Epithelial cell of prostate (primary cell): ENCODE results near the gene STK31.
A peak's percentile ranks its signal among the peaks of the same experiment; 100 is the strongest.
"Not testable (repeated sequence)": the region's sequence is repeated elsewhere in the genome, so short reads cannot be mapped to it uniquely, and the experiment has no call there.

Experiments used
- DNase-seq: peaks from one replicate; pipeline ENCODE4 v3.0.0-alpha.2; 2011; ENCODE audit warnings: low read depth, low spot score
- H3K27ac ChIP-seq: fragments of 450-650 bp; 2 replicates; pipeline ENCODE4 v1.5.1; 2017; ENCODE audit warnings: mild to moderate bottlenecking

Gene STK31

DNA sequence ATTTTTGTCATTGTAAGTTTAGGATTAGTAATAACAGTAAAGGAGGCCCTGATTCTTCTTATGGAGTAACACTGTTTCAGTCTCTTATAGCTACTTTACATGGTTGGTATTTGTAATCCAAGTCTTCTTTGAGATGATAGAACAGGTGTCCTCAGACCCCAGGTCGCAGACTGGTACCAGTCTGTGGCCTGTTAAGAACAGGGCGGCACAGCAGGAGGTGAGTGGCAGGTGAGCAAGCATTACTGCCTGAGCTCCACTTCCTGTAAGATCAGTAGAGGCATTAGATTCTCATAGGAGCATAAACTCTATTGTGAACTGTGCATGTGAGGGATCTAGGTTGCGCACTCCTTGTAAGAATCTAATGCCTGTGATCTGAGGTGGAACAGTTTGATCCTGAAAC lies 77.3 kb downstream of the STK31 start:
- DNase-seq, result no peak
- no peak overlapping the region for H3K27ac ChIP-seq

DNA sequence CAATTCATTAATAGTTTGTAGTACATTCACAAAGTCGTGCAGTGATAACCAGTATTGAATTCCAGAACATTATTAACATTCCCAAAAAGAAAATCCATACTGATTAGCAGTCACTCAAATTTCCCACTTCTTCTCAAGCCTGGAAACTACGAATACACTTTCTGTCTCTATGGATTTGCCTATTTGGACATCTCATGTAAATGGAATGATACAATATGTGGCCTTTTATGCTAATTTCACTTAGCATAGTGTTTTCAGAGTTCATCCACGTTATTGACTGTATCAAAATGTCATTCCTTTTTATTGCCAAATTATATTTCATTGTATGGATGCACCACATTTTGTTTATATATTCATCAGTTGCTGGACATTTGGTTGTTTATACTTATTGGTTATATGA lies 78.8 kb downstream of the STK31 start:
- H3K27ac ChIP-seq, result no peak overlapping the region
- no peak for DNase-seq

- DNase-seq, result no peak
- no peak overlapping the region for H3K27ac ChIP-seq
Observed at GRCh38 chr7:23791721-23792120, 81.7 kb downstream of the STK31 start.

- DNase-seq, result no peak
- no peak overlapping the region for H3K27ac ChIP-seq
Observed at GRCh38 chr7:23802720-23803397, 92.8 kb downstream of the STK31 start.

DNA sequence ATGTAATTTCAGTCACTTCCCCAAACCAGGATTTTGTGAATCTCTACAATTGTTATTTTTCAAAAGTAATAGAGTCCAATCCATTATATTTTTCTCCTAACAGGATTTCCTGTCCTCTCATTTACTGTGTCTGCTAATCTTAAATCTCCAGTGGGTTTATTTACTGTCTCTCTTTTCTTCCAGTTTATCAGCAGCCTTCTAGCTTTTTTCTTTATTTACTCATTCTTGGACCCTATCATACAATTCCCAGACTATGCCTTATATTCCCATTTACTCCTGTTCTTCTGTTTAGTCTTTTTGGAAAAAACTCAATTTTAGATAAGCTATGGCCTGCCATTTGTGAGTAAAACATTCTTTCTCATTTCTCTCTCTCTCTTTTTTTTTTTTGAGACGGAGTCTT lies 94.7 kb downstream of the STK31 start:
- H3K27ac ChIP-seq, result no peak overlapping the region
- DNase-seq, result no peak

DNA sequence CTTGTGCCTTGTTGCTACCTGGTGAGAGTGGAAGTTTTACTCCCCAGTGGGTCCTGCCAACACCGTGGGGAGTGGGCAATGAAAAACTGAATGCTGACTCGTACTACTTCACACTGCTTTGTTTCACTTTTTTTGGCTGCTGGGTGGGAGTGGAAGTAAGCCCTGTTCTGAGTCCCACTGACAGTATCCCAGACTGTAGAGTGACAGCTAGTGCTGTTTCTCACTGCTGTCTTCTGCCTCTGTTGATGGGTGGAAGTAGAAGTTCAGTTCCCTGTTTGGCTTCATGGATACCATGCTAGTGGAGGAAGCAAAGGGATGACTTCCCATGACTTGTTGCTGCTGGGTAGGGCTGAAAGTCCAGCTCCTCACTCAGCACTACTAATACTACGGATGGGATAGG lies 98.4 kb downstream of the STK31 start:
- no peak for DNase-seq
- no peak overlapping the region for H3K27ac ChIP-seq

DNA sequence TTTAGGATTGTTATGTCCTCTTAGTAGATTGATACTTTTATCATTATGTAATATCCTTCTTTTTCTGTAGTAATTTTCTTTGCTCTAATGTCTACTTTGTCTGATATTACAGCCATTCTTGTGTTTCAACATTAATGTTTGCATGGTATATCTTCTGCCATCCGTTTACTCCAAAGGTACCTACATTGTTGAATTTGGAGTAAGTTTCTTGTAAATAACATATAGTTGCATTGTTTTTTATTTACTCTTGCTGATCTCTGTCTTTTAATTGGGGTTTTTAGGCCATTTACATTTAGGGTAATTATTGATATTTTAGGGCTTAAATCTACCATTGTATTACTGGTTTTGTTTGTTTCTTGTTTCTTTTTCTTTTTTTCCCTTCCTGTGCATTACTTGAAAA lies 100.1 kb downstream of the STK31 start:
- no peak for DNase-seq
- no peak overlapping the region for H3K27ac ChIP-seq

GRCh38 chr7:23811540-23811939 lies 101.5 kb downstream of the STK31 start:
- no peak overlapping the region for H3K27ac ChIP-seq
- DNase-seq, result no peak

GRCh38 chr7:23828125-23828524 lies 118.1 kb downstream of the STK31 start:
- H3K27ac ChIP-seq, result not testable (repeated sequence)

DNA sequence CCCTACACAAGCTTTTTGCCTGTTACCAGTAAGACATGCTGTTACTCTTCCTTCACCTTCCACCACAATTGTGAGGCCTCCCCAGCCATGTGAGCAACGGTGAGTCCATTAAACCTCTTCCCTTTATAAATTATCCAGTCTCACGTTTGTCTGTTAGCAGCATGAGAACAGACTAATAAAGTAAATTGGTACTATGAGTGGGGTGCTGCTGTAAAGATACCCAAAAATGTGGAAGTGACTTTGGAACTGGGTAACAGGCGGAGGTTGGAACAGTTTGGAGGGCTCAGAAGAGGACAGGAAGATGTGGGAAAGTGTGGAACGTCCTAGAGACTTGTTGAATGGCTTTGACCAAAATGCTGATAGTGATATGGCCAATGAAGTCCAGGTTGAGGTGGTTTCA lies 122.7 kb downstream of the STK31 start:
- DNase-seq, H3K27ac ChIP-seq: not testable (repeated sequence)

More at GRCh38 chr7:23828125-23828524, 118.1 kb downstream of the STK31 start:
- DNase-seq, result not testable (repeated sequence)

DNA sequence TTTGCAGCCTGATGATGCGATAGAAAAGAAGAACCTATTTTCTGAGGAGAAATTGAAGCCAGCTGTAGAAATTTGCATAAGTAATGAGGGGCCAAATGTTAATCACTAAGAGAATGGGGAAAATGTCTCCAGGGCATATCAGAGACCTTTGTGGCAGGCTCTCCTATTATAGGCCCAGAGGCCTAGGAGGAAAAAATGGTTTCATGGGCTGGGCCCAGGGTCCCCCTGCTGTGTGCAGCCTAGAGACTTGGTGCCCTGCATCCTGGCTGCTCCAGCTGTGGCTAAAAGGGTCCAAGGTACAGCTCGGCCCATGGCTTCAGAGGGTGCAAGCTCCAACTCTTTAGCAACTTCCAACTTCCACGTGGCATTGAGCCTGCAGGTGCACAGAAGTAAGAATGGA lies 123.4 kb downstream of the STK31 start:
- DNase-seq, result no peak
- no peak overlapping the region for H3K27ac ChIP-seq

GRCh38 chr7:23844837-23845236 lies 134.8 kb downstream of the STK31 start:
- DNase-seq, result peak; percentile 26
- not testable (repeated sequence) for H3K27ac ChIP-seq

DNA sequence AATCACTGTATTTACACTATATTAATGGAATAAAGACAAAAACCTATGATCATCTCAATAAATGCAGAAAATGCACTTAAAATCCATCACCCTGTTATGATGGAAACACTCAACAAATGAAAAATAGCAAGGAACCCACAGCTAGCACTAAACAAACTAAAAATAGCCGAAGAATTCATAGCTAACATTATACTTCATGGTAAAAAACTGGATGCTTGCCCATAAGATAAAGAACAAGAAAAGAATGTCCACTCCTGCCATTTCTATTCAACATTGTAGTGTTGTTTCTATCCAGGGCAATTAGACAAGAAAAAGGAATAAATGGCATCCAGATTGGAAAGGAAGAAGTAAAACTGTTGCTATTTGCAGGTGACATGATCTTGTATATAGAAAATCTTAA lies 142.1 kb downstream of the STK31 start:
- no peak for DNase-seq
- no peak overlapping the region for H3K27ac ChIP-seq

DNA sequence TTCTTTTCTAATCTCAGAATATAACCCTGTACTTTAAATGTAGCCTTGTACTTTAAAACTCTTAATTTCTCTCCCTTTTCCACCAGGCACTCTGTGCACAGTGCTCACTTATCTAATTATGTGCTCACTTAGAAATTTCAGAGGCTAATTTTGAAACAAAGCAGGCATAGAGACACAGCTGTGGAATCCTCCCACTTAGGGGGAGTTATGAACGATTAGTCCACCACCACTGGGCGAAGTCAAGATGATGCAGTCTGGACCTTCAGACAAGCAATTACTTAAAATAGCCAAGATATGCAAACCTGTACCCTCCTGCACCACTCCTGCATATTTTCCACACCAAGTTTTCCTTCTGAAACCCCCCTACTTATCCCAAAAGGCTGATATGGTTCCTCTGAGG lies 143.0 kb downstream of the STK31 start:
- H3K27ac ChIP-seq, result no peak overlapping the region
- no peak for DNase-seq

DNA sequence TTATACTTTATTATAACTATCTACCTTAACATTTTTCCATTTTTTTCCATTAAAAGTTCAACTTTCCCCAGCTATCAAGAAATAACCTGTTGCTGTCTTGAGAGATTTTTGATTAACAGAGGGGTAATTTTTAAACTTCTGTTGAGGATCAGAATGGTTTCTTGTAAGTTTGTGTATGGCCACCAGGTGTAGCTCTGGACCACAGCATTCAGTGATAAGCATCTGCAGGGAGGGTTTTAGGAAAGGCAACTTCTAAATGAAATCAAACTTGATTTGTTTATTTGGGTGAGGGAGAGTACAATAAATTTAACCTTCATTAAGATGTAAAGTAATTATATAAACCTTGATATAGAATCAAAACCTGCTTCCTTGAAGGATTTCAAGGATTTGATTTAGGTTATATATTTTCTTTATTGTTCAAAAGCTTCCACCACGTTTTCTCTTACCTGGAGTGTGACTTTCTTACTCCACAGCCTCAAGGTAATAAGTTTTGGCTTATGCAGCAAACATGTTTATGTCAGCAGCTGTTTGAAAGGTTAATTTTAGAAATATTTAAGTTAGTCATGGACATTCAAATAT lies 153.3 kb downstream of the STK31 start:
- DNase-seq, result no peak
- no peak overlapping the region for H3K27ac ChIP-seq

DNA sequence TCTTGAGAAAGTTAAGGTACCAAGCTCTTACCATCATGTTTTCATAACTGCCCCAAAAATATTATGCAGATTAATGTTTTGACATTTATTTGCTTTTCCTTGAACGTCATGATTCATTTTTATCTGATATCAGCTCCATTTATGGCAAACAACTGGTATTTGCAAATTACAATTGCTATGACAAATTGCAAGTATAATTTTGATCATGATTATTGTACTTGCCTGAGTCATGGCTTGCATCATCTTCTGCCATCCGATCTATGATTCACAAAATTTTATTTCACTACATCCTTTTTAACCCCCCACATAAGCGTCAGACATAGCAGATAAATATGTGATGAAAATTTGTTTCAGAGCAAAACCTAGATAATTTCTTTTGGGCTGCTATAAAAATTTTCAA lies 155.0 kb downstream of the STK31 start:
- no peak overlapping the region for H3K27ac ChIP-seq
- peak; percentile 27 for DNase-seq

DNA sequence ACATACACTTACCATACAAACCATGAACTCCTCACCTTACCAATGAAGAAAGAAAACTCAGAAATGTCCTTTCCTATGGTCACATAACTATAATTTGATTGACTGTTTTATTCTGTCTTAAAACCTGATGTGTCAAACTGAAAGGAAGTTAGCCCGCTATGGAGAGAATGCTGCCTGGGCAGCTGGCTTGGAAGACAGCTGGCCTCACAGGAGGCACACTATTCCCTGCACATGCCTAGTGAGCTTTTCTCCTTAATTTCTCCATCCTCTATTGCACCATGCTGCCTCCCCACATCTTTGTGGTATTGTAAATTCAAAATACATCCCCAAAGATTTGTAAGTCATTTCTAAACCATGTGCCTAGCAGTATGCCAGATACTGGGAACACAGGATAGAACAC lies 163.3 kb downstream of the STK31 start:
- no peak for DNase-seq
- H3K27ac ChIP-seq, result no peak overlapping the region

DNA sequence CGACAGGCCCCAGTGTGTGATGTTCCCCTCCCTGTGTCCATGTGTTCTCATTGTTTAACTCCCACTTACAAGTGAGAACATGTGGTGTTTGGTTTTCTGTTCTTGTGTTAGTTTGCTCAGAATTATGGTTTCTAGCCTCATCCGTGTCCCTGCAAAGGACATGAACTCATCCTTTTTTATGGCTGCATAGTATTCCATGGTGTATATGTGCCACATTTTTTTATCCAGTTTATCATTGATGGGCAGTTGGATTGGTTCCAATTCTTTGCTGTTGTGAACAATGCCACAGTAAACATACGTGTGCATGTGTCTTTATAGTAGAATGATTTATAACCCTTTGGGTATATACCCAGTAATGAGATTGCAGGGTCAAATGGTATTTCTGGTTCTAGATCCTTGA lies 166.5 kb downstream of the STK31 start:
- DNase-seq, H3K27ac ChIP-seq: not testable (repeated sequence)
